Retina (tissue), 1 donor: ENCODE measurements around the gene GCN1.

ENCODE experiments used
- DNase-seq: peaks from one replicate; pipeline ENCODE4 v3.0.0-alpha.2; 2016

Gene GCN1

DNA sequence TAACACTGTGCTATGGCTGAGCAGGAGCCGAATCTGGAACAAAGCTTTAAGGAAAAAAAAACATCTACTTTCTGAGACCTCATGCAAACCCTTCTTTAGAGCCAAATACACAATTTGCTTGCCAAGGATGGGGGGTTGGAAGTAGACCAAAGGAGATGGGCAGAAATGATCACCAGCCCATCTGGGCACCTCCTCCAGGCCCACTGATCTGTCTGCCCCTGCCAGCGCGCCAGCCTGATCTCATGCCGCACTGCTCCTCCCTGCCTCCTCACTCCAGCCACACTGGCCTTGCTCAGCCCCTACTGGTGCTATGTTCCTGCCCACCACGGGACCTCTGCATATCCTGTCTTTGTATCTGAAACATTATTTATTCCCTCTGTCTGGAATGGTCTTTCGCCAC is 53.2 kb downstream of the GCN1 start:
- DNase-seq = no peak

DNA sequence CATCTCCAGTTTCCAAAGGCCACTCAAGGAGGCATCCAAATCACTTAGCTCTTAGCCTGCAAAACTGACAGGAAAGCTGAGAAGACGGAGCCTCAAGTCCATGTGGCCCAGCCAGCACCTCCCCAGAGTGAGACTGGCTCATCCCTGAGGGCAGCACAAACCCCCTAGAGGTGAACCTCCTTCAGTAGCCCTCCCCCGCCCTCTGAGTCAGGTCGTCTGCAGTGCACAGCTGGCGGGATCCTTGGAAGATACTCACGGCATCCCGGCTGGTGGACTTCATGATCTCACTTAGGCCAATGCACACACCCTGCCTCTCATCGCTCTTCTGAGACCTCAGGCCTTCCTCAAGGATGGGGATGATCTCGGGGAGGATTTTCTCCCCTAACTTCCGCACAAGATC is 53.9 kb downstream of the GCN1 start:
- no peak for DNase-seq

DNA sequence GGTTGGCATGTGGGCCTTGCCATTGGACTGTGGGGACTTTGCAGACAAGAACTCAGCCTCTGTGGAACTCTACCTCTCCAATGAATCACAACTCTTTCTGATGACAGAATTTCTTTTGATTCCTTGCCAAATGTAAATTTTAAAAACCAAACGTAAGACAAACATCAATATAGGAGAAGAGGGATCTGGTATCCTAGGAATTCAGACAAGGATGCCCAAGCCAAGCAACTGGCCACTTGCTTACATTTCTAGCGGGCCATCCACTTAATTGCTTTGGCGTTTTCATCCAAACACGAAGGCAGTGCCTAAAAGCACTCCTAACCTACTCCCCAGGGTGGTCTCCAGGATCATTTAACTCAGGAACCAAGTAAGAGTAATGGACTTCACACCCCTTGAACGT is 54.6 kb downstream of the GCN1 start:
- DNase-seq = no peak

DNA sequence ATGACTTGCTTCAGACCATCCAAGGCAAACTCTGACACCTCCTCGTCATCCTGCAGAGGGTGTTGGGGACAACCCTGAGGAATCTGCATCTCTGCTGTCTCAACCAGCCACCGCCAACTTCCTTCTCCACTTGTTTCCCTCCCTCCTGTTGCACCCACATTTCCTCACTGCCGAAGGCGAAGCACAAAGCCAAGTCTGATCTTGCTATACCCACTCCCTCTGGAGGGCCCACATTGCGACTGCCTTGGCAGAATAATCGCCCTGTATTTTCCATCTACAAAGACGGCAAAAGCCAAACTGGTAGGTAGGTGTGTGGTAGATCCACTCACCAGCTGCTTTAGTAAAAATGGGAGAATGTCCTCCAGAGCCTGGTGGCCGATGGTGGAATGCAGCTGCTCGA is 56.1 kb downstream of the GCN1 start:
- no peak for DNase-seq

DNA sequence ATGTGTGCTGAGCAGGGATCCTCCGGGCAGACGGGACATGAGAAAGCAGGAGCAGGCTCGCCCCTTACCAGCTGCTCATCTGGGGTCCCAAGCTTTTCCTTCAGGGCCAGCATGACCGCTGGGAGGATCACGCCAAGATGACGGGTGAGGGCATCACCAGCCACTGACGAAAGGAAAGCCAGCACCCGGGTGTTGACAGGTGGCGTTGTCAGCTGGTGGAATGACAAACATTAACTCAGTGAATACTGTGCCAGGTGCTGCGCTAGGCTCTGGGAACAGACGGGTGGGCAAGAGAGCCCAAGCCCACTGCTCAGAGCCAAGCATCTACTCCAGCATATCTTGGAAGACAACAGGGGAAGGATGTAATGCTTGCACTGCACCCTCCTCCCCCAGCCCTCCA is 56.7 kb downstream of the GCN1 start:
- DNase-seq = no peak

DNA sequence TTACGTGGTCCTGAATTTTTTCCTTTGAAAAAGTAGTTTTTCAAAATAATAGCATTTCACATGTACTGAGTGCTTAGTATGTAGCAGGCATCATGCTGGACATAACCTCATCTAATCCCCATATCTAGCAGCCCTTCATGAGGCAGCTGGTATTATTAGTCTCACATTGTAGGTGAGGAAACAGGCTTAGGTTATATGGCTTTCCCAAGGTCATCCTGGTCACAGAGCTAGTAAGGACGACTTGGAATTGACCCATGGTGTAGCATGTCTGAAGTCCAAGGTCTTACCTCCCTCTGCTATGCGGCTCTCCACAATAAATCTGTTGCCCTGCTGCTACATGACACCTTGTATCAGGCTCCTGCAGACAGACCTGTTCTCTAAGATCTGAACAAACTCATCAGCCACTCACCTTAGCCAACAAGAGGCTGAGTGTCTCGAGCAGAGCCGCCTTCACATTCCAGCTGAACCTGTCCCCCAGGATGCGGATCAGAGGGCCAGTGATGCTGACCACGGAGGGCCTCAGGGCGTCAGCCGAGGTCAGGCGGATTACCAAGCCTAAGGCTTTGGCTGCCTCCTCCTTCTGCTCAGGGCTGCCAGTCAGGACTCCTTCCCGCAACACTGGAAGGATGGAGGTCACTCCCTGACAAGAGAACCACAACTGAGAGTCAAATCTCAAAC is 58.3 kb downstream of the GCN1 start:
- DNase-seq = no peak

DNA sequence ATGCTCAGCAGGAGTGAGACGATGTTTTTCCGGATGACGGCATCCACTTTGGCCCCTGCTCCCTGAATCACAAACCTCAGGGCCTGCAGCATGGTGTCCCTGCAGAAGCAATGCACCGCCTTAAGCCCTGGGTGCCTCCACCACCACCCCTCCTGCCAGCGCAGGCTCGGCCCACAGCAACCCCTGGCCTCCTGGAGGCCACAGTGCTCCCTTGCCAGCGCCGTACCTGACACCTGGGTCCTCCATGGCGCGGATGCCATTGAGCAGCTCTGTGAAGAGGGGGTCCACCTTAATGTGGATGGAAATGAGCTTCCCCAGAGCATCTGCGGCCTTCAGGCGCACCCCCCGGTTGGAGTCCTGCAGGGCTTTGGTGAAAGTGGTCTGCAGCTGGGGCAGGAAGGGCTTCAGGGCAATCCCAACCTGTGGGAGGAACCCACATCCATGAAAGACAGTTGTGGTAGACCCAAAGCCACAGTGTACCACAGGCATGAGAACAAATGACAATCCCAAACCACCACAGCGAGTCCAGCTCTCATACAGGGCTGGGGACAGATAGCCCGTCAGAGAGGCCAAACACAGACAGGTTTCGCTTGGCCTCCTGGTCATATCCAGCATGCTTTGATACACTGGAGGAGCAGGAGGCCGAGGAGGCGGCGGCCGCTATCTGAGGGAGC is 60.1 kb downstream of the GCN1 start:
- DNase-seq = no peak

DNA sequence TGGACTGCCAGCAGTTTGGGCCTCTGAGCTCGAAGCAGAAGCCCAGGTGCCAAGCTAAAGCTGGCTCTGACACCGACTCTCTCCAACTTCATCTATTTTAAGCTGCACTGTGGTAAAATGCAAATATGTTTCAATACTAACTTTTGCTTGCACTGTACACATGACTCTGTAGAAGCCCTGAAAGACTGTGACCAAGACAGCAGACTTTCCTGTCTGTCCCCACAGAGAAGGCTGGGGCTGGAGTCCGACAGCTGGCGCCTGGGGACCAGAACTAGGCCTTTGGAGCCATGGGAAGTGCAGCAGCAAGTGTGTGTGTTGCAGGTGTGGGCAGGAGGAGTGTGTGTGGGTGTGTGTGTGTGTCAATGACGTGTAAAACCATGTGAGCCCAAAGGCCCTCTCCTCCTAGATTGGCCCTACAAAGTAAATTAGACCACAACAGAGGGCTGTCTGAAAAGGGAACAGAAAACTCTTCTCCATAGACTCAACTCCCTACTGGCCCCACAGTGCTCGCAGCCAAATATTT is 61.6 kb downstream of the GCN1 start:
- DNase-seq = no peak

DNA sequence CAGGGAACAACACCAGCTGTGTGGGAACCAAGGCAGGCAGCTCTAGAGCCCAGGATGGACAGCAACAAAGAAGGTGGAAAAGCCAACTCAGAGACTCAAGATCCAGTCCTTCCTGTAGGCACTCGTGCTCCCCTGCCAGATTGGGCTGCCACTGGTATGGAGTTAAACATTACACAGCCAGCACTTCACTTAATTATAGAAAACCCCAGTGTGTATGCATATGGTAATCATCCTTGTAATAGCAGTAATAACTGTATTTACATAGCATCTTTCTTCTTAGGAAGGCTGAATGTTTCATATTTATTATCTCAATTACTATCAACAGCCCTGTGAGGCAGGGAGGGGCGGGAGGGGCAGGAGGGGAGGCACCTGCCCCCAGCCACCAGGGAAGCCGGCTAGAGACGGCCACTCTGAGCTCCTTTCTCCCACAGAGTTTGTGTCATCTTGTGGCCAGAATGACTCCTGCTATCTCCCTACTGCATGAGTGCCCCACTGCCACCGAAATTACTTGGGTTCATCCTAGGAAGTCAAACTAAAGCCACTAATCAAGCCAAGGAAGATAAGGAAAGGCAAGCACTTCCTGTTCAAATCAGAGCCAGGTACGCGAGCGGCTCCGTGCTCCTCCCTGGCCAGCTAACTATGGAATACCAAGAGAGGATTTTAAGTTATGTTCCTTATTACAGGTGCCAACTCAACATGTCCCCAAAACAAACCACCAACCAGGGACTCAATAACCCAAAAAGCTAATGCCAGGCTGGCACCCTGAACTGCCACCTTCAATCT is 62.3 kb downstream of the GCN1 start:
- no peak for DNase-seq

DNA sequence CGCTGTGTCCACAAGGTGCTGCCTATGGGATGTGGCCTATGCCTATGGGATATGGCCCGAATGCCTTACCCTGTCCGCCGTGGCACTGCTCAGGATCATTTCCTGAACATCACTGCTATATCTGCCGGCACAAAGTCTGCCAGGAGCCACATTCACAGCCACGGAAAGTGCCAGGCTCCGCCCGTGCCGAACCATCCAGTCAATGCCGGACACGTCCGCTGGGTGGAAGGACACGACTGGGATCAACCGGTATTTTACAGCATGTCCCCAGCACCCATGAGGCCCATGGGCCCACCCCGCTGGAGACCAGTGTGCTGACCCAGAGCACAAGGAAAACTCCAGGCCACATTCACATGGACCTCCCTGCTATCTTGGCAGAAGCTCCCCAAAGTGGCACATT is 63.4 kb downstream of the GCN1 start:
- no peak for DNase-seq

DNA sequence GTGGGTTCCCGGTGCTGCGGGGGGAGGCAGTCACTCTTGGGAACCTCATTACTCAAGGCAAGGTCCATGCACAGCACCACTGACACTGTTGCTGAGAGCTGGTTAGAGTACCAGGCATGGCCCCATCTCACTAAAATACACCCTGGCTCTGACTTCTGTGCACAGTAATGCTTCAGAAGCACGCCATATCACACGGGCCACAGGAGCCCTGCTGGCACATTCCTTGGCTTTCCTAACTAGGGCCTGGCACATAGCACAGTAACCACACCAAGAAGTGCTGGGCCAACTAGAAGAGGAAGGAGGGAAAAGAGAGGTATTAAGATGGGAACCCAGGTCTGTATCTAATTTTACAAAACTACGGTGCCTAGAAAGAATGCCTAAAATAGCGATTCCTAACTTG is 64.5 kb downstream of the GCN1 start:
- DNase-seq = no peak

DNA sequence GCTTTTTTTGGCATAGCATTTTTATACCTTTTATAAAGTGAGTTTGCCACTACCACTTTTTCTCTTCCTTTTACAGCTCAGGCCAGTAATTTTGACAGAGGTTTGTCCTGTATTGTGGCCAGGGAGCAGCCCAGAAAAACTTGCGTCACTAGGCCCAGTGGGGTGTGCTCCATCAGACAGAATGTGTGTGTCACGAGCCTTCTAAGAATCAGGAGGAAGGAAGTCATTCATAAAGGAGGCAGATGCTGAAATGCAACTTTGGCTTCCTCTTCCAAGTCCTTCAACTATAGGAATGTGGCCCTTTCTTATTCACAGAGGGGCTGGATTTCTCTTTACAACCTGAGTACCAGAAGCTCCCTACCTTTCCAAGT is 67.9 kb downstream of the GCN1 start:
- DNase-seq = no peak

DNA sequence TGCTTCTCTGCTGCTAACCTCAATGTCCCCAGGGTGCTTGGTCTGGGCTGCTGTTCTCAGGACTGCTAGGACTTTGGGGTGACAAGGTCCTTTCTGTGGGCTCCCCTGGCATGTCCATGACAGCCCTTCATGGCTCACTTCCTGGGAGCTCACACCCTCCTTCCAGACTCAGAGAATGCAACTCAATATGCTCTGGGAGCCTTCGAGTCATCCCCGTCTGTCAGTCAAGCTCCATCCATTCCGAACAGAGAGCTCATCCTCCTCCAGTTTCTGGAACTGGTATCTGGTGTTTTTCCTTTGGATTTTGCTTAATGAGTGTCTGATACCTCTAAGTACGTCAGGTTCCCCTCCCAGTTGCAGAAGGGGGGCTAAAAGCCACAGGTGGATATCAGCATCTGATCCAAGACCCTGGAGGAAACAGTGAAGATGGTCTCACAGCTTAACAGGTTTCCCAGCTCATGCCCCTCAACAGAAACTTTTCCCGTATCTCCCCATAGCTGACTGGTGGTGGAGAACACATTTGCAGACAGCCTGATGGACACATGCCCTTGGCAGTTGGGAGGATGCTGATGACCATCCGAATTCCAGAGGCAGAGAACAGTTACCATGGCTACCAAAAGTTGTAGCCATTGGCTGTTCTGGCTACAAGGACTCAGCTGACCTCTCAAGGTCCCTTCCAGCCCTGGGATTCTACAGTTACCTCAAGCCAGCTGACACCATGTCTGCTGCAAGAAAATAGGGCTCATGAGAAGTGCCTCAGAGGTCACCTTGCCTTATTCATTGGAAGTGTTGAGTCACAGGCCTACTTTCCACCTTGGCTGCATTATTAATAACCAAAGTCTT is 68.5 kb downstream of the GCN1 start:
- no peak for DNase-seq

DNA sequence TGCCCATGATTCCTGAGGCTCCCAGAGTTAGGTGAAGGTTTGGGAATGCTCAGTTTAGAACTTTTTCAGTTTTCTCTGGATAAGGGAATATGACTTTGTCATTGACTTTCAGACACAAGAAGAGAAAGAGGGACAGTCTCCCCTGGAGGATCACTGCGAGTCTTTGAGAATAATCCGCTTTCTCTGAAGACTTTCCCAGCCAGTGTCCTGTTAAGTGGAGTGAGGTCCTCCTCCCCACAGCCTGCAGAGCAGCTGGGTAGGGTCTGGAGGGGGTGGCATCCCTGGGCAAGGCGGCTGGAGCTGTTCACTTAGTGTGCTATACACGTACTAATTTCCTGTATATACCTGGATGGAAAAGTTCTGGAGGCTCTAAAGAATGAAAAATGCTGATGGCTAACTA is 69.5 kb downstream of the GCN1 start:
- DNase-seq = no peak

DNA sequence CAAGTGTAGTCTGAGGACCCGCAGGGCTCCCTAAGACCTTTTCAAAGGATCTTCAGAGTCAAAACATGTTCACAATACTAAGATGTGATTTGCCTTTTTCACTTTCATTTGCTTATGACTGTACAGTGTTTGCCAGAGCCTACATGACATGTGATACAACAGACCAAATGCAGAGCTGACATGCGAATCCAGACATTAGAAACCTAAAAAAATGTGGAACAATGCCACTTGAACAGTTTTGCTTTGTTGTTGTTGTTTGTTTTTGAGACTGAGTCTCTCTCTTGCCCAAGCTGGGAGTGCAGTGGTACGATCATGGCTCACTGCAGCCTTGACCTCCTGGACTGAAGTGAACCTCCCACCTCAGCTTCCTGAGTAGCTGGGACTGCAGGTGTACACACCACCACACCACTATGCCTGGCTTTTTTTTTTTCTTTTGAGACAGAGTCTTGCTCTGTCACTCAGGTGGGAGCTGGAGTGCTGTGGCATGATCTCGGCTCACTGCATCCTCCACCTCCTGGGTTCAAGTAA is 72.7 kb downstream of the GCN1 start:
- no peak for DNase-seq

DNA sequence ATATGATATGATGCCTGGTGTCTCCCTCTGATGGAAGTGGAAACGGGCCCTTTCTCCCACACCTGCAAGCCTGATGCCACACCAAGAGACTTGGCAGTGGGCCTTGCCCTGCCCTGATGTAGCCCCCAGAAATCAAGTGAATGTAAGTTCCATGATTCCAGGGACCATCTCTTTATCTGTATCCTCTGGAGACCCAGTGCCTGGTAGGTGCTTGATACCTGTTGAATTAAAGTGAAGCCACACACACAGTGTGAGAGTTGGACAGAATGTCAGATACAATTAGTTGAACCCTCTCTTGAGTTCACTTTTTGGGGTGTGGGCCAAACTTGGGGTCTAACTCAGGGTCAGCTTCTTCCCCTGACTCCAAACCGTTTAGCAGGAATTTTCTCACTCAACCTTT is 73.2 kb downstream of the GCN1 start:
- no peak for DNase-seq

DNA sequence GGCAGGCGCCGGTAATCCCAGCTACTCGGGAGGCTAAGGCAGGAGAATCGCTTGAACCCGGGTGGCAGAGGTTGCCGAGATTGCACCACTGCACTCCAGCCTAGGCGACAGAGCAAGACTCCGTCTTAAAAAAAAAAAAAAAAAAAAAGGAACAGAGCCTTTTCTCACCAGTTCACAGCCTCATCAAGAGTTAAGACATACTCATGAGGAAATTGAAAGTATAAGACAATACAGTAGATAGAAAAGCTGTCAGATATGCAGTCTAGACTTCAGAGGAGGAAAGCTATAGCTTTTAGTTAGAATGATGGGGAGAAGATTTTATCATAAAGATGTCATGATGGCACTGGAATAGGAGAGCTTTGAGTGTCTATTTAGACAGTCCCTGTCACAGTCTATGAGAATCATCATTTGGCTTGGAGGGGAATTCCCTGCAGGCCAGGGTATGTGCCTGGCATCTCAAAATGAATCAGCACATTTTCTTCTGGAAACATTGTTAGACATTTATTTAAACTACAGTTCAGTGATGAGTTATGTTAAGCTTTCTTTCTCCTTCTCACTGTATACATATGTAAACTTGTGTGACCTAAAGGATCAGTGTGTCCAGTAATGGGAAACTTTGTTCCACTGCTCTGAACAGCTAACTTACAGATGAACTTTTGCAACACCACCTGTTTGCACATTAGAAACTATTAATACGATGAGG is 75.1 kb downstream of the GCN1 start:
- no peak for DNase-seq

DNA sequence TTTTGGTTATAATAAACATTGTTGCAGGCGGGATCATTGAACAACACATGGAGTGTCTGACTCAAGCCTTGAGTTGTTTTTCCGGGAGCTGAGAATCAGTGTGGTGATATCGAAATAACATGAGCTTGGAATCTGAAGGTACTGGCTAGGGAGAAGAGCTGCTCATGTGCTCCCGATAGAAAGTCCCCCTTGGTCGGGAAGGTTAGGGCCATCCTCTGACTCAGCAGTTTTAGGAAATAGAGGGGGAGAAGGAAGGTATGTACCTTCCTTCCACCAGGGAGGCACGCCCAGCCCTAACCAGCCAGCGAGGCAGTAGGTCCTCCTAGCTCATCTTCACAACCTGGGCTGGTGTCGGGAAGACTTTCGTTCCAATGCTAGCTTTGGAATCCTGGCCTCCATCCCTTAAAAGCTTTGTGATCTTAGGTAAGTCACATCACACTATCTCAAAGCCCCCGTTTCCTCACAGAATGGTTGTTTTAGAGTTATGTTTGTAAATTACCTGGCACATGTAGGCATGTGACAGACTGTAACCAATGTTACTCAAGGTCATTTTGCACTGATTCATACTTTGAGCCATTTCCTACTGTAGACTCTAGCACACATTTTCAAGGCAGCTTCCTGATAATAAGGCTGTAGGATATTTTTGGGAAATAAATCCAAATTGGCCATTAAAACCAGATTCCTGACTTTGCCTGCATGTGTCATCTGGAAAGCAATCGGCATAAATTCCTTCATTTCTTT is 76.0 kb downstream of the GCN1 start:
- DNase-seq = no peak

DNA sequence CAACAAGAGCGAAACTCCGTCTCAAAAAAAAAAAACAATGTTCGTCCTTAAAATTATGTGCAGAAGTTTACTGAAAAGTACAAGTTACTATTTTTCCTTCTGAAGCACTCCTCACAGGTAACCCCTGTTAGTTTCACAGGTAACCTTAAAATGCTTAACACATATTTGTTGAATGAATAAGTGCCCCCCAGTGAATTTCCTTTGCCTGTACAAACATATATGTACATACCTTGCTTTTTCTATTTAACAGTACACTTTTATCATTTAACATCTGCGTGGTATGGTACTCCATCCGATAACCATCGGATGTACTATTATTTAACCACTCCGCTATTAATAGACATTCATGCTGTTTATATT is 76.6 kb downstream of the GCN1 start:
- no peak for DNase-seq

DNA sequence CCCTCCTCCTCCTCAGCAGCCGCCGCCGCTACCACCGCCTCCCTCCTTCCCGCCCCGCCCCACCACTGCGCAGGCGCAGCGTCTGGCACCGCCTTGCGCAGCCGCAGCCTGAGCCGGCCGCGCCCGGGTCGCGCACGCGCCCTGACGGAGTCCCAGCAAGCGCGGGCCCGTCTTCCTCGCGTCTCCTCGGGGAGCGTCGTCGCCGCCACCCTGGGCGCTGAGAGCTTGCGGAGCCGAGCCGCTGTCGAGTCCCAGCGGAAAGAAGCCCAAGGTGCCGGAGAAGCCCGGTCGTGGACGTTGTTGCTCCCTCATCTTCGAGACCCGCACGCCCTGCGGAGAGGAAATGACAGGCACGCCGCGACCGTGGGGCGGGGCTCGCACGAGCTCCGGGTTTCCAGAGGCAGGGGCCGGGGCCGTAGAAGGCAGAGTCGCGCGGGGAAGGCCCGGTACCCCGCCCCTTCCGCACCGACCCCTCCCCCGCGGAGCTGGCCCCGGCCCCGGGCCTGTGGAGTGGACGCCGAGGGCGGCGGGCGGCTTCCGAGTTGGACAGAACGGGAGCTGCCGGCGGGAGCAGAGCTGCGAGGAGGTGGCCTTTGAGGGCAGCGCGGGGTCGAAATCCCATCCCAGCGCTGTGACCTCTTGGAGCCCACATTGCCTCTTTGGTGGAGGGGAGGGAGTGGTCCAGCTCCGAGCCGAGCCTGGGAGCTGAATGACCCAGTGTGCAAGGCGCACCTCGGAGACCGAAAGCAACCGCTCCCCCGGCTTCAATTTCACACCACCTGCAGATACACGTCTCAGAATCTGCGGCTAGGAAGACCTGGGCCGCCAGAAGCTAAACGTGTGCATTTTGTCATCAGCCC is 77.5 kb downstream of the GCN1 start:
- DNase-seq = peak; percentile 96

DNA sequence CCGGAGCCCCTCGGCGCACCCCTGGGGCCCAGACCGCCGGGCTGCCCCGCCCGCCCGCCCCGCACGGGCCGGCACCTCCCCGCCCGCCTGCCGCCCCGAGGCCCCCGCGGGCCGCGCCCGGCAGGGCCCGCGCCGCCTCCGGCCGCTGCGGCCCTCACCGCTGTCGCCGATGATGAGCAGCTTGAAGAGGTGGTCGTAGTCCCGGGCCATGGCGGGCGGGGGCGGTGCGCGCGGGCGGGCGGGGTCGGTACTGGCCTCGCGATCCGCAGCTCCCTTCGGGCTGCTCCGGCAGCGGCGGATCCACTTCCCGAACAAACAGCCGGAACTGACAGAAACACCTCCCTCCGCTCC is 78.1 kb downstream of the GCN1 start, which contains the start of gene RAB35:
RAB35 (minus strand) TSS at position 313 of the 351 bp plus-strand sequence; CDS start at position 210, 103 bp downstream.
- DNase-seq = no peak
